ENCODE data around the gene AKR1E2. TPM values are rescaled to one million over a fixed set of nuclear protein-coding genes. Genes with fewer than 3 reads are reported as not detected.

The AKR1E2 gene
- total RNA-seq, 1 experiment from 2014 or later, result 11.3 TPM

DNA sequence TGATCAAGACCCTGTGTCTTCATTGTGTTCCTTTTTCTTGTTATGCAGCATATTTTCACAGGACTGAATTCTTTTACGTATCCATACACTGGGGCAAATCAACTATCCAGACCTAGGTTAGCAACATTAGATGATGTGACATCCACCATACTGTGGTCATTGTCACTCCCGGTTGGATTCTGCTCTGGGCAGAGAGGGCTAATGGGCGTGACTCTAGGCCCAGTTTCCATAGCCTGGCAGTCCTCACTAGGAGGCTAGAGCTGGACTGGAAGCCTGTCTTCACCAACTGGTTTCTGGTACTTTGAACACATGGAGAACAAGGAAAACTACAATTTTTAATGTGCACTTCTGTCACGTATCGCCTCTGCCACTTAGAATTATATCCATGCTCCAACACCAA lies 25.2 kb downstream of the AKR1E2 start:
- TF ChIP-seq, protein P1, sequence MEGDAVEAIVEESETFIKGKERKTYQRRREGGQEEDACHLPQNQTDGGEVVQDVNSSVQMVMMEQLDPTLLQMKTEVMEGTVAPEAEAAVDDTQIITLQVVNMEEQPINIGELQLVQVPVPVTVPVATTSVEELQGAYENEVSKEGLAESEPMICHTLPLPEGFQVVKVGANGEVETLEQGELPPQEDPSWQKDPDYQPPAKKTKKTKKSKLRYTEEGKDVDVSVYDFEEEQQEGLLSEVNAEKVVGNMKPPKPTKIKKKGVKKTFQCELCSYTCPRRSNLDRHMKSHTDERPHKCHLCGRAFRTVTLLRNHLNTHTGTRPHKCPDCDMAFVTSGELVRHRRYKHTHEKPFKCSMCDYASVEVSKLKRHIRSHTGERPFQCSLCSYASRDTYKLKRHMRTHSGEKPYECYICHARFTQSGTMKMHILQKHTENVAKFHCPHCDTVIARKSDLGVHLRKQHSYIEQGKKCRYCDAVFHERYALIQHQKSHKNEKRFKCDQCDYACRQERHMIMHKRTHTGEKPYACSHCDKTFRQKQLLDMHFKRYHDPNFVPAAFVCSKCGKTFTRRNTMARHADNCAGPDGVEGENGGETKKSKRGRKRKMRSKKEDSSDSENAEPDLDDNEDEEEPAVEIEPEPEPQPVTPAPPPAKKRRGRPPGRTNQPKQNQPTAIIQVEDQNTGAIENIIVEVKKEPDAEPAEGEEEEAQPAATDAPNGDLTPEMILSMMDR (conservative IDR thresholded peaks at IDR 0.05; ENCODE audit: low read depth, low read length), result no peak
- no peak for TF ChIP-seq EZH2 (IDR thresholded peaks at IDR 0.05; ENCODE audit: borderline replicate concordance, low read depth, low read length, poor library complexity, severe bottlenecking)
- H3K27me3 ChIP-seq (replicated peaks; ENCODE audit: insufficient read depth, low read depth, low read length, poor library complexity), result no peaks in the 10 kb centered on the region
- peaks cover 26% of the 10 kb centered on the region for H3K4me1 ChIP-seq (ENCODE audit: insufficient read depth, low read length, poor library complexity, severe bottlenecking)
- ChIA-PET CTCF (no interaction called here), POLR2A (ENCODE audit: low non-redundant PET) (no interaction called here)
- DNase-seq (ENCODE audit: low spot score), result no peak
- no peak overlapping the region for H3K27ac ChIP-seq (ENCODE audit: low read depth, low read length, poor library complexity, severe bottlenecking)
- BruUV-seq (replicated peaks), result no TSS peak
- no peaks in the 10 kb centered on the region for H3K9me3 ChIP-seq (ENCODE audit: low read depth, low read length, poor library complexity, severe bottlenecking)
- H3K4me3 ChIP-seq (ENCODE audit: low read depth, low read length, poor library complexity, severe bottlenecking), result no peak overlapping the region
- H3K36me3 ChIP-seq (ENCODE audit: insufficient read depth, low read length, poor library complexity, severe bottlenecking), result no peaks in the 10 kb centered on the region
- intact Hi-C loops (cut with micrococcal nuclease; ENCODE audit: unreplicated experiment), result loop anchor here (5.0 kb wide), 1 partner anchor 191 kb away; no protein-coding TSS in a partner anchor

DNA sequence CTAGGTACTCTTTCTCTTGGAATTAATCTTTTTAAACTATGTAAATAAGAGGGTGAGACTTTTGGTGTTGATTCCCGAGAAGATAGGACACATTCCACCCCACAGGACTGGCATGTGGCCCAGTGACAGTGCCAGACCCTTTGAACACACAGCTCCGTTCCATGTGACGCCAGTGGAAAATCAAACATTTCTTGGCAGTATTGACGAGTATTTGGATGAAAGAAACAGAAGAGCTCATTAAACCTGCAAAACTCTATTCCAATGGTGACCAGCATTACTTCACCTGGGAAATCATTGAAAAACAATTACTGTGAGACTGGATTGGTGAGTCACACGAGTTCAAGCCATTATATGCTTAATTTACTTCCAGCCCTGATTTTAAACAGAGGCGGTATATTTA lies 25.8 kb downstream of the AKR1E2 start:
- peak overlapping the region; percentile 0 for H3K27ac ChIP-seq (ENCODE audit: low read depth, low read length, poor library complexity, severe bottlenecking)
- intact Hi-C loops (cut with micrococcal nuclease; ENCODE audit: unreplicated experiment), result loop anchor here (5.0 kb wide), 1 partner anchor 190 kb away; no protein-coding TSS in a partner anchor
- POLR2A ChIA-PET (ENCODE audit: low non-redundant PET), result no interaction called here

DNA sequence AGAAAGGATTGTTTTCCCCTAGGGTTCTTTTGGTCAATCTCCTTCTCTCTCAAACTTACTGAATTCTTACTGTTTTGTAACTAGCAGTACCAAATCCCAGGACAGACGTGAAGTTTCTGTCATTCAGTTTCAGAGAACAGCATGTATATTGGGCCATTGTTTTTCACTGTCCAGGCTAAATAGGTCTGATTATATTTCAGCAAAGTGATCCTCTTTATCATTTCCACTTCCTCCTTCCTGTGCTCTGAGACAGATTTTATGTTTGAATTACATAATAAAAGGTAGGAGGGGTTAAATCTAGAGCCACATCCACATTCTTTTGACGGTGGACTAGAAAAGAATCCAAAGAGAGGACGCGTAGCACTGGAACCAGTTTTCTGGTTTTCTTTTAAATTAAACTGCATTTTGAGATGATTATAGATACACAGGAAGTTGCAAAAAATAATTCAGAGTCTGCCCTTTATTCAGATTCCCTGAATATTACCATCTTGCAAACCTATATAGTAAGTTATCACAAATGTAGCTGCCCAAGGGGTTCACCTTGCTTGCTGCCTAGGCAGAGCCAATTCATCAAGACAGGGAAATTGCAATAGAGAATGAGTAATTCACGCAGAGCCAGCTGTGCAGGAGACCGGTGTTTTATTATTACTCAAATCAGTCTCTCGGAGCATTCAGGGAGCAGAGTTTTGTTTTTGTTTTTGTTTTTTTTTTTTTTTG lies 40.1 kb downstream of the AKR1E2 start:
- Histone ChIP-seq H3K27me3 (replicated peaks; ENCODE audit: insufficient read depth, low read depth, low read length, poor library complexity) (no peaks in the 10 kb centered on the region), H3K9me3 (ENCODE audit: low read depth, low read length, poor library complexity, severe bottlenecking) (no peaks in the 10 kb centered on the region), H3K27ac (ENCODE audit: low read depth, low read length, poor library complexity, severe bottlenecking) (no peak overlapping the region), H3K4me1 (ENCODE audit: insufficient read depth, low read length, poor library complexity, severe bottlenecking) (no peaks in the 10 kb centered on the region), H3K36me3 (ENCODE audit: insufficient read depth, low read length, poor library complexity, severe bottlenecking) (no peaks in the 10 kb centered on the region), H3K4me3 (ENCODE audit: low read depth, low read length, poor library complexity, severe bottlenecking) (no peak overlapping the region)
- CTCF ChIA-PET, result no interaction called here
- no TSS peak for BruUV-seq (replicated peaks)
- POLR2A ChIA-PET (ENCODE audit: low non-redundant PET), result no interaction called here
- intact Hi-C loops (cut with micrococcal nuclease; ENCODE audit: unreplicated experiment), result no loop called here
- no peak for DNase-seq (ENCODE audit: low spot score)
- TF ChIP-seq EZH2 (IDR thresholded peaks at IDR 0.05; ENCODE audit: borderline replicate concordance, low read depth, low read length, poor library complexity, severe bottlenecking), result no peak

More for the DNA sequence above, 25.8 kb downstream of the AKR1E2 start:
- Histone ChIP-seq H3K9me3 (ENCODE audit: low read depth, low read length, poor library complexity, severe bottlenecking) (no peaks in the 10 kb centered on the region), H3K4me1 (ENCODE audit: insufficient read depth, low read length, poor library complexity, severe bottlenecking) (peaks cover 26% of the 10 kb centered on the region), H3K27me3 (replicated peaks; ENCODE audit: insufficient read depth, low read depth, low read length, poor library complexity) (no peaks in the 10 kb centered on the region), H3K4me3 (ENCODE audit: low read depth, low read length, poor library complexity, severe bottlenecking) (no peak overlapping the region), H3K36me3 (ENCODE audit: insufficient read depth, low read length, poor library complexity, severe bottlenecking) (no peaks in the 10 kb centered on the region)
- CTCF ChIA-PET, result interaction anchor here (1.3 kb wide), 1 partner anchor 37 kb away, joined by 5 read pairs; no protein-coding TSS in a partner anchor
- no TSS peak for BruUV-seq (replicated peaks)
- no peak for TF ChIP-seq EZH2 (IDR thresholded peaks at IDR 0.05; ENCODE audit: borderline replicate concordance, low read depth, low read length, poor library complexity, severe bottlenecking)
- TF ChIP-seq, protein P1 (conservative IDR thresholded peaks at IDR 0.05; ENCODE audit: low read depth, low read length), result no peak
- peak; percentile 40 for DNase-seq (ENCODE audit: low spot score)

DNA sequence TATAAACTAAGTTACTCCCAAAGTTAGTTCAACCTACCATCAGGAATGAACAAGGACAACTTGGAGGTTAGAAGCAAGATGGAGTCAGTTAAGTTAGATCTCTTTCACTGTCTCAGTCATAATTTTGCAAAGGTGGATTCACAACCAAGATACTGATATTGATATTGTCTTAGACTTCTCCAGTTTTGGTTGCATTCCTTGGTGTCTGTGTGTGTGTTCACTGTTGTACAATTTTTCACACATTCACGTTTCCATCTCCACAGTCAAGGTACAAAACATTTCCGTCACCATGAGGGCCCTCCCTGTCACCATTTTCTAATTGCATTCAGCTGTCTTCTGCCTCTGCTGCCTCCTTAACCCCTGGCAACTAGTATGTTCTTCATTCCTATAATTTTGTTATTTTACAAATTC lies 41.1 kb downstream of the AKR1E2 start:
- Histone ChIP-seq H3K27ac (ENCODE audit: low read depth, low read length, poor library complexity, severe bottlenecking) (no peak overlapping the region), H3K4me3 (ENCODE audit: low read depth, low read length, poor library complexity, severe bottlenecking) (no peak overlapping the region), H3K9me3 (ENCODE audit: low read depth, low read length, poor library complexity, severe bottlenecking) (no peaks in the 10 kb centered on the region), H3K36me3 (ENCODE audit: insufficient read depth, low read length, poor library complexity, severe bottlenecking) (no peaks in the 10 kb centered on the region), H3K27me3 (replicated peaks; ENCODE audit: insufficient read depth, low read depth, low read length, poor library complexity) (no peaks in the 10 kb centered on the region), H3K4me1 (ENCODE audit: insufficient read depth, low read length, poor library complexity, severe bottlenecking) (no peaks in the 10 kb centered on the region)
- no peak for TF ChIP-seq EZH2 (IDR thresholded peaks at IDR 0.05; ENCODE audit: borderline replicate concordance, low read depth, low read length, poor library complexity, severe bottlenecking)
- TF ChIP-seq, protein P1 (conservative IDR thresholded peaks at IDR 0.05; ENCODE audit: low read depth, low read length), result no peak
- DNase-seq (ENCODE audit: low spot score), result no peak
- POLR2A ChIA-PET (ENCODE audit: low non-redundant PET), result no interaction called here
- intact Hi-C loops (cut with micrococcal nuclease; ENCODE audit: unreplicated experiment), result no loop called here
- BruUV-seq (replicated peaks), result no TSS peak
- CTCF ChIA-PET, result no interaction called here
